Measurements from ENCODE around the gene SGPP2.
A peak's percentile ranks its signal among the peaks of the same experiment; 100 is the strongest.
"Not testable (repeated sequence)": the region's sequence is repeated elsewhere in the genome, so short reads cannot be mapped to it uniquely, and the experiment has no call there.

SGPP2 gene

GRCh38 chr2:222424729-222425671, 657 bp downstream of the SGPP2 start:
- H3K4me3 ChIP-seq (ENCODE audit: low read depth, low read length), result peak overlapping the region; percentile 35

- no peak overlapping the region for H3K4me3 ChIP-seq (ENCODE audit: low read depth, low read length)
These were observed 3.4 kb downstream of the SGPP2 start for GRCh38 chr2:222427646-222428301.

- no peak overlapping the region for H3K4me3 ChIP-seq (ENCODE audit: low read depth, low read length)
These were observed 5.7 kb downstream of the SGPP2 start for GRCh38 chr2:222430071-222430470.

GRCh38 chr2:222430681-222431080, 6.3 kb downstream of the SGPP2 start:
- no peak overlapping the region for H3K4me3 ChIP-seq (ENCODE audit: low read depth, low read length)

- H3K4me3 ChIP-seq (ENCODE audit: low read depth, low read length), result no peak overlapping the region
These were observed 7.5 kb downstream of the SGPP2 start for GRCh38 chr2:222431869-222432268.

- no peak overlapping the region for H3K4me3 ChIP-seq (ENCODE audit: low read depth, low read length)
These were observed 9.2 kb downstream of the SGPP2 start for GRCh38 chr2:222433332-222434173.

- H3K4me3 ChIP-seq (ENCODE audit: low read depth, low read length), result no peak overlapping the region
These were observed 9.9 kb downstream of the SGPP2 start for GRCh38 chr2:222434204-222434603.

- not testable (repeated sequence) for H3K4me3 ChIP-seq (ENCODE audit: low read depth, low read length)
These were observed 11.2 kb downstream of the SGPP2 start for GRCh38 chr2:222435400-222436039.

GRCh38 chr2:222436040-222436413, 11.7 kb downstream of the SGPP2 start:
- no peak overlapping the region for H3K4me3 ChIP-seq (ENCODE audit: low read depth, low read length)

GRCh38 chr2:222439692-222440091, 15.3 kb downstream of the SGPP2 start:
- no peak overlapping the region for H3K4me3 ChIP-seq (ENCODE audit: low read depth, low read length)

- no peak overlapping the region for H3K4me3 ChIP-seq (ENCODE audit: low read depth, low read length)
These were observed 16.5 kb downstream of the SGPP2 start for GRCh38 chr2:222440673-222441422.

- H3K4me3 ChIP-seq (ENCODE audit: low read depth, low read length), result no peak overlapping the region
These were observed 18.3 kb downstream of the SGPP2 start for GRCh38 chr2:222442665-222443064.

- H3K4me3 ChIP-seq (ENCODE audit: low read depth, low read length), result no peak overlapping the region
These were observed 20.9 kb downstream of the SGPP2 start for GRCh38 chr2:222445227-222445626.

- H3K4me3 ChIP-seq (ENCODE audit: low read depth, low read length), result no peak overlapping the region
These were observed 22.8 kb downstream of the SGPP2 start for GRCh38 chr2:222447131-222447530.

GRCh38 chr2:222448748-222449181, 24.4 kb downstream of the SGPP2 start:
- H3K4me3 ChIP-seq (ENCODE audit: low read depth, low read length), result no peak overlapping the region

GRCh38 chr2:222450021-222450420, 25.7 kb downstream of the SGPP2 start:
- no peak overlapping the region for H3K4me3 ChIP-seq (ENCODE audit: low read depth, low read length)

- H3K4me3 ChIP-seq (ENCODE audit: low read depth, low read length), result no peak overlapping the region
These were observed 26.9 kb downstream of the SGPP2 start for GRCh38 chr2:222451224-222451674.

GRCh38 chr2:222452422-222452950, 28.1 kb downstream of the SGPP2 start:
- H3K4me3 ChIP-seq (ENCODE audit: low read depth, low read length), result no peak overlapping the region

- no peak overlapping the region for H3K4me3 ChIP-seq (ENCODE audit: low read depth, low read length)
These were observed 32.2 kb downstream of the SGPP2 start for GRCh38 chr2:222456479-222457077.

Data from iPS-11a (cell line).